Measurements from ENCODE around the gene SRC. TPM values are rescaled to one million over a fixed set of nuclear protein-coding genes. Genes with fewer than 3 reads are reported as not detected.

The SRC gene
- polyA plus RNA-seq, 3 donors from 2014 or later, result 0.82 to 4.1 TPM; not detected in 1

DNA sequence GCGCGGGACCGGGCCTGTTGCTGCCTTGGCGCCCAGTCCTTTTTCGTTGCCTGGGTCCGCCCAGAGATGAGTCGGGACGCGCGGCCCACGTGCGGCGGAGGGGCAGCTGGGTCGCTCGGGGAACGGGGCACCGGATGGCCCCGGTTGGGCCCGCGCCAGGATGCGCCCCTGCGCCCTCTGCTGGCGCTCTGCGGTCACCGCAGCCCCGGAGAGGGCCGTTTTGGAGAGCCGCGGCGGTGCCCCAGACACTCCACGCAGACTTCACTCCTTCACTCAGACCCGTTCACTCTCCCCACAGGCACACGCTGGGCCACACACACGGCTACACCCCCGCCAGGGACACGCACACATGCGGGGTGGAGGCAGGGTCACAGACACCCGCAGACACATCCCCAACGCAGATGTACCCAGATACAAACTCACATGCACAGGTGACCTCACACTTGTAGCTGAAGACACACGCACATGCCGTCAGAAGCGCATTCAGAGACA is 38.8 kb downstream of the SRC start:
- no peaks in the 10 kb centered on the region for H3K36me3 Mint-ChIP-seq
- DNase-seq, result peak; percentile 70 to 80 (median 76)
- no peaks in the 10 kb centered on the region for H3K9me3 Mint-ChIP-seq
- peak overlapping the region; percentile 83 to 91 (median 88) for H3K4me3 Mint-ChIP-seq
- peak overlapping the region in 3 of 6 donors; percentile 49 to 90 (median 49) for H3K27ac Mint-ChIP-seq
- H3K27me3 Mint-ChIP-seq (ENCODE audit: low read depth in 3 of 3), result peaks cover 0 to 2% (median 2%) of the 10 kb centered on the region in 3 donors
- peaks cover 7 to 11% of the 10 kb centered on the region in 2 donors for H3K4me1 Mint-ChIP-seq

DNA sequence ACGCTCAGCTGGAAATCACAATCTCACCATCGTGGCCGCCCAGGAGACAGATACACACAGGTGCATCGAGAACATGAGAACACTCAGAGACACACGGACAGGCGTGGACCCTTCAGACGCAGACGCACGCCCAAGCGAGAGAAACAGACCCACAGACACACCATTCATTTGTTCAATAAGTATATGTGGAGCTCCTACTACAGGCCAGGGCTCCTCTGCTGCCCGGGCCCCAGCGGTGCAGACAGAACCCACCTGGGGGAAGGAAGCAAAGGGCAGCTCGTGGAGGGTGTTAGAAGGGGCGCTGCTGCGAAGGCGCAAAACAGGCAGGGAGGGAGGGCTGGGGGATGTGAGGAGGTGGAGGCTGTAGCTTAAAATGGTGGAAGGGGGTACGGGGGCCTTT is 39.2 kb downstream of the SRC start:
- Mint-ChIP-seq H3K27me3 (ENCODE audit: low read depth in 3 of 3) (peaks cover 0 to 2% (median 2%) of the 10 kb centered on the region in 3 donors), H3K9me3 (no peaks in the 10 kb centered on the region), H3K4me1 (peaks cover 7 to 11% of the 10 kb centered on the region in 2 donors), H3K27ac (peak overlapping the region in 3 of 6 donors; percentile 49 to 90 (median 49)), H3K36me3 (no peaks in the 10 kb centered on the region), H3K4me3 (peak overlapping the region; percentile 83 to 91 (median 88))
- no peak for DNase-seq

DNA sequence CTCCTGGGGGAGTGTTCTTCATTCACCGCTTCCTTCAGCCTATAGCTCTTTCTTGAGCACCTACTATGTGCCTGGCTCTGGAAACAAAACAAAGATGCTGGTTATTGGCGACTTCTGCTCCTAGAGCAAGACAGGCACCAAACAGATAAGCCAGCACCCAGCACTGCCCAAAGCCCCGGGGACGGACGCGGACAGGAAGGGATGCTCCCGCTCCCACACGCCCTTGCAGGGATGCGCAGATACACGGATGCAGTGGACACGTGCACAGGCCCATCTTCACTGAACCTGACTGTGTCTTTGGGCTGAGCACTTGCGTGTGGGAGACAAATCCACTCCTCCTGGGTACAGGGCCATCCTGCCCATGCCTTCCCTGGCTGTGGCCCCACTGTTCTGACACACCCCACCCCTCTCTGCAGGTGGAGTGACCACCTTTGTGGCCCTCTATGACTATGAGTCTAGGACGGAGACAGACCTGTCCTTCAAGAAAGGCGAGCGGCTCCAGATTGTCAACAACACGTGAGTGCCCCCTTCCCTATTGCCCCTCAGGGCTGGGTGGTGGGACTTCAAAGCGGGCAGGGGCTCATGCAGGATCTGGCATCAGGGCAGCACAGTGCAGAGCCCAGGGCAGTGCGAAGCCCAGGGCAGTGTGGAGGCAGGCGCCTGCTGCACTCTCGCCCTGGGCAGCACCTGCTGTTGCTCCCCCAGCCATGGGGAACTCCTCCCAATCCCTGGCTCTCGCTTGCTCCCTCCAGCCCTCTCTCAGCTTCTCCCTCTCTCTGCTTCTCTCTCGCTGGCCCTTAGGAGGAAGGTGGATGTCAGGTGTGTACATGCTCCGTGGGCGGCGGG is 39.9 kb downstream of the SRC start:
- H3K4me1 Mint-ChIP-seq, result peaks cover 7 to 11% of the 10 kb centered on the region in 2 donors
- H3K27ac Mint-ChIP-seq, result no peak overlapping the region
- H3K36me3 Mint-ChIP-seq, result no peaks in the 10 kb centered on the region
- peak overlapping the region in 4 of 5 donors; percentile 17 to 87 (median 72) for H3K4me3 Mint-ChIP-seq
- H3K27me3 Mint-ChIP-seq (ENCODE audit: low read depth in 3 of 3), result peaks cover 0 to 2% (median 2%) of the 10 kb centered on the region in 3 donors
- no peak for DNase-seq
- no peaks in the 10 kb centered on the region for H3K9me3 Mint-ChIP-seq

DNA sequence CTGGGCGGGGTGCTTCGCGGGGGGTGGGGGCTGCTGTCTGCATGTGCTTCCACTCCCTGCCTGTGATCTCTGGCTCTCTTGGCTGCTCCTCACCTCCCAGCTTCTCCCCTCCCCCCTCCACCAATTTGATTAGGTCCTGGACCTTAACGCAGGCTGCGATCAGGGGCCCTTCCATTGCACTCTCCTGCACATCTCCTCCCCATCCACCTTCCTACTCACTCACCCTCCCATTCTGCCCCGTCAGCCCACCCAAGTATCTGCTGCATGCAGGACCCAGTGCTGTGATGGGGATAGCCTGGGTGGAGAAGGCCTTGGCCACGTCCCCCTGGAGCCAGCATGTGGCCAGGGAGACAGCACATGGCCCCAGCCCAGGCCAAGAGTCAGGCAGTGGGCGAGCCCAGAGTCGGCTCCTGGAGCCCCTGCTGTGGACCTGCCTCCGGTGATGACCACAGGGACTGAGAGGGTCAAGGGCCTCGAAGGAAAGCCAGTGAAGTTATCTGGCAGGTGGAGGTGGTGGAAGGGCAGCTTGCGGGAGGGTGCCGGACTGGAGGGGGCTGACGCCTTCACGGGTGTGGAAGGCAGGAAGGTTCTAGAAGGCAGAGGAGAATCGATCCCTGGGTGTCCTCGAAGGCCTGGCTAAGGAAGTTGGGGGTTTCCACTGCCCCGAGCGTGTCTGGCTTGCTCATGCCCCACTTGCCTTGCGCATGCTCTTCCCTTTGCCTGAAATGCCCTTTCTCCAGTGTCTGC is 40.7 kb downstream of the SRC start:
- no peaks in the 10 kb centered on the region for H3K36me3 Mint-ChIP-seq
- H3K27me3 Mint-ChIP-seq (ENCODE audit: low read depth in 3 of 3), result peaks cover 0 to 2% (median 2%) of the 10 kb centered on the region in 3 donors
- no peak overlapping the region for H3K27ac Mint-ChIP-seq
- H3K4me1 Mint-ChIP-seq, result peaks cover 7 to 11% of the 10 kb centered on the region in 2 donors
- DNase-seq, result no peak
- no peaks in the 10 kb centered on the region for H3K9me3 Mint-ChIP-seq
- H3K4me3 Mint-ChIP-seq, result peak overlapping the region in 1 of 5 donors; percentile 4

DNA sequence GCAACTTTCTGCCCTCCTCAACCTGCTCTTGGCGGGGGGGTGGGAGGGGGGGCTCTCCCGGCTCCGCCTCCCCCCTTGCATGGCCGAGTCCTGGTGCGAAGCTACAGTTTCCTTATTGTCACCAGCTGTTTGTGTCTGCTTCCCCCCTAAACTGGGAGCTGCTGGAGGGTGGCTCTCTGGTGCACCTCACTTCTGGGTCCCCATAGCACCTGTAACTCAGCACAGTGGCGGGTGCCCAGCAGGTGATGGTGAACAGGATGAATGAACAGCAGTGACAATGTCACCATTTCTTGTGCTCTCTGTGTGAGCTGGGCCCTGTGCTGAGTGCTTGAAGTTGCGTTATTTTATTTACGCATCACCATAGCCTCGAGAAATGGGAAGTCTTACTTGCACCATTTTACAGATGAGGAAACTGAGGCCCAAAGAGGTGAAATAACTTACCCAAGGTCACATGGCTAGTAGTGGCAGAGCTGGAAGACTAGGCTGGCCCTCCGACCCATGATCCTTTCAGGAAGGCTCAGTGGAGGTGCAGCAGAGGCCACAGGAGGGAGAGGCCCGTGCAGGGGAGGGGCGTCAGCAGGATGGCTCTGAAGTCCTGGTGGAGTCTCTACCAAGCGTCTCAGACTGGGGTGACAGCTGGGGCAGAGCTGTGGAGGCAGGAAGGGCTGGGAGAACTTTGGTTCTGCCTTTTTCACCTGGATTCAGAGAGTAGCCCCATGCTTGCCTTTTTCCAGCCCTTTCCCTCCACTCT is 41.8 kb downstream of the SRC start:
- H3K27me3 Mint-ChIP-seq (ENCODE audit: low read depth in 3 of 3), result peaks cover 0 to 2% (median 2%) of the 10 kb centered on the region in 3 donors
- DNase-seq, result no peak
- no peaks in the 10 kb centered on the region for H3K36me3 Mint-ChIP-seq
- H3K9me3 Mint-ChIP-seq, result no peaks in the 10 kb centered on the region
- H3K27ac Mint-ChIP-seq, result no peak overlapping the region
- H3K4me3 Mint-ChIP-seq, result no peak overlapping the region
- H3K4me1 Mint-ChIP-seq, result peaks cover 7 to 8% of the 10 kb centered on the region in 2 donors

DNA sequence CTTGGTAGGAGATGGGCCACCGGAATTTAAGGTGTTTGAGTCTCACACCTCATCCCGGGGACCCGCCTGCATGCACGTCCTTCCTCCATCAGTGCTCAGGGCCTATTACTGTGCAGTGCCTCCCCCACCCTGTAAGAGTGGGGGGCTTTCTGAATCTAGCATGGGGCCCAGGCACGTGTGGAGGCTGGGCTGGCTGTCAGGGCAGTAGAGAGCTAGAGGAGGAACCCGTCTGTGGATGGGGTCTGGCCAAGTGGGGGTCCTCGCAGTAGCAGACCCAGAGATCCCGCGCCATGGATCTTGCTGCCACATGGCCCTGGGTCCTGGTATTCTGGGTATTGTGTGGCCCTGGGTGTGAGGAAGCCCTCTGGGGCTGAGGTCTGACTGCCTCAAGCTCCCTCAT is 42.9 kb downstream of the SRC start:
- Mint-ChIP-seq H3K9me3 (no peaks in the 10 kb centered on the region), H3K27ac (no peak overlapping the region), H3K27me3 (ENCODE audit: low read depth in 3 of 3) (peaks cover 0 to 2% (median 0%) of the 10 kb centered on the region in 3 donors), H3K36me3 (no peaks in the 10 kb centered on the region), H3K4me3 (no peak overlapping the region), H3K4me1 (peaks cover 6 to 7% of the 10 kb centered on the region in 2 donors)
- DNase-seq, result no peak

DNA sequence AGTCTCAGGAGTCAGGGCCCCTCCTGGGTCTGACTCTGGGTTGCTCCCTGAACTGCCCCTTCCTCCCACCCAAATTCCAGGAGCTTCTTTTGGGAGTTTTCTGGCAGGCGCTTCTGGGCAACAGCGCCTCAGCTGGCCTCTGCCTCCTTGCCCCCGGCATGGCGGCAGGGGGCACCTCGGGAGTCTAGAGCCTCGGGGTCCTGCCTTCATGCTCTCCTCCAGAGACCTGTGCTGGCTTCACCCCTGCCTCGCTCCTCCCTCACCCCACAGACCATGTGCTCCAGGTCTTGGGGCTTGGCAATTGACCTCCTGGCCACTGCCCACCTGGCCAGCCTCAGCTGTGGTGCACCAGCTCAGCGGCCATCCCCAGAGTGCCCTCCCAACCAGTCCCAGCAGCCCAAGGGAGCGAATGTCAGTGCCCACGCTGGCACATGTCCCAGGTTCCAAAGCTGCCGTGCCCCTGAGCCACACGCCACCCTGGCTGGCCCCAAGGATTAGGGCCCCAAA is 43.4 kb downstream of the SRC start:
- H3K9me3 Mint-ChIP-seq, result no peaks in the 10 kb centered on the region
- no peak overlapping the region for H3K4me3 Mint-ChIP-seq
- DNase-seq, result no peak

DNA sequence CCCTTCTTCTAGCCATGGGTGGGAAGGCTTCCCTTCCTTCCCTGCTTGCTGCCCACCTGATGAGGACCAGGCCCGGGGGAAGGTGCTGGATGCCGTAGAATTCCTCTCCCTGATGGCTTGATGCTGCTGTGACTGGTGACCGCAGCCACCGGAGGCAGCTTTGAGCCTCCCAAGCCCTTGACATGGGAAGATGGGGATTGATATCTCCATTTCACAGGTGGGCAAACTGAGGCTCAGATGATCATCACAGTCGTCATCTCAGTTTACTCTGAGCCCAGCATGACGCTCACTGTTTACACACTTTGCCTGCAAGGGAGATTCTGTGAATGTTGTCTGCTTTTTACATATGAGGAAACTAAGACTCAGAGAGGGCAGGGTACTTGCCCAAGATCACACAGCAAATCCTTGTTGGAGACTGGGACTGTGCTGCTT is 43.9 kb downstream of the SRC start:
- no peak for DNase-seq
- Mint-ChIP-seq H3K27ac (no peak overlapping the region), H3K4me1 (peaks cover 4% of the 10 kb centered on the region in 2 donors)

More for the DNA sequence above, 43.4 kb downstream of the SRC start:
- Mint-ChIP-seq H3K27me3 (ENCODE audit: low read depth in 3 of 3) (peaks cover 0 to 2% (median 0%) of the 10 kb centered on the region in 3 donors), H3K36me3 (no peaks in the 10 kb centered on the region), H3K27ac (no peak overlapping the region), H3K4me1 (peaks cover 6 to 7% of the 10 kb centered on the region in 2 donors)

DNA sequence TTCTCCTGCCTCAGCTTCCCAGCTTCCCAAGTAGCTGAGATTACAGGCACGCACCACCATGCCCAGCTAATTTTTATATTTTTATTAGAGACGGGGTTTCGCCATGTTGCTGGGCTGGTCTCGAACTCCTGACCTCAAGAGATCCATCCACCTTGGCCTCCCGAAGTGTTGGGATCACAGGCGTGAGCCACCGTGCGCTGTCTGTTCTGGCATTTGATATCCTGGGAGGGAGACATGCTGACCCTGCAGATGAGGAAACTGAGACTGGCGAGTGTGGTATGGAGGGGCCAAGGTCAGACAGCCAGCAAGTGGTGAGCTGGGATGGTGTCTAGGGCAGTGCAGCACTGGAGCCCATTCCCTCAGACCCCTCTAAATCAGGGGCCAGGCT is 44.6 kb downstream of the SRC start:
- DNase-seq, result no peak
- no peaks in the 10 kb centered on the region for H3K4me1 Mint-ChIP-seq
- H3K9me3 Mint-ChIP-seq, result no peaks in the 10 kb centered on the region
- no peak overlapping the region for H3K4me3 Mint-ChIP-seq
- no peak overlapping the region for H3K27ac Mint-ChIP-seq
- peaks cover 0 to 2% (median 0%) of the 10 kb centered on the region in 3 donors for H3K27me3 Mint-ChIP-seq (ENCODE audit: low read depth in 3 of 3)
- H3K36me3 Mint-ChIP-seq, result no peaks in the 10 kb centered on the region

More for the DNA sequence above, 43.9 kb downstream of the SRC start:
- H3K36me3 Mint-ChIP-seq, result no peaks in the 10 kb centered on the region
- peaks cover 0 to 2% (median 0%) of the 10 kb centered on the region in 3 donors for H3K27me3 Mint-ChIP-seq (ENCODE audit: low read depth in 3 of 3)
- no peaks in the 10 kb centered on the region for H3K9me3 Mint-ChIP-seq
- no peak overlapping the region for H3K4me3 Mint-ChIP-seq

DNA sequence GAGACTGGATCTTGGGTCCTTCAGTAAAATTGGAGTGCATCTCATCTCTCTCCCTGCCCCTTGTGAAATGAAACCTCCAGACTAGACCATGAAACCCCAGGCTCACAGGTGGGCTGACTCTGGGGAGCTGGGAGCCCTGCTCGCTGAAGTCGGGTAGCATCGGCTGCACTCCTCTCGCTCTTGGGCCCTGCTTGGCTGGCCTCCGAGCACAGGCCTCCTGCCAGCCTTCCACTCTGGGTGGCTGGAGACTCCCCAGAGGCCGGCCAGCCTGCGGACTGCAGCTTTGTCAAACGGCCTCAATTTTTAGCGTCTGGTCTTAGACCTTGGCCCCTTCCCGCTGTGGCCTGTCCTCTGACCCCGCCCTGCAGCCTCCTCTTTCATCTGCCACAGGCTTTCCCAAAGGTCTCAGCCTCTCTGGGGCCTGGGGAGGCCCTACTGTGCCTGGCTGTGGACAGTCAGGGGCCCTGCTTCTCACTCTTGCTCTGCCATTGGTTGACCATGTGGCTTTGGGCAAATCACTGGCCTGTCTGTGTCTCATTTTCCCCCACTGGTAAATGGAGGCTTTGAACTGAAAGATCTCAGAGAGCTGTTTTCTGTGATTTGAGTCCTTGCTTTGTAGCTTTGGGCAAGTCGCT is 45.1 kb downstream of the SRC start:
- Mint-ChIP-seq H3K27ac (no peak overlapping the region), H3K36me3 (no peaks in the 10 kb centered on the region), H3K9me3 (no peaks in the 10 kb centered on the region), H3K27me3 (ENCODE audit: low read depth in 3 of 3) (peaks cover 0 to 2% (median 0%) of the 10 kb centered on the region in 3 donors), H3K4me3 (no peak overlapping the region), H3K4me1 (no peaks in the 10 kb centered on the region)
- no peak for DNase-seq

DNA sequence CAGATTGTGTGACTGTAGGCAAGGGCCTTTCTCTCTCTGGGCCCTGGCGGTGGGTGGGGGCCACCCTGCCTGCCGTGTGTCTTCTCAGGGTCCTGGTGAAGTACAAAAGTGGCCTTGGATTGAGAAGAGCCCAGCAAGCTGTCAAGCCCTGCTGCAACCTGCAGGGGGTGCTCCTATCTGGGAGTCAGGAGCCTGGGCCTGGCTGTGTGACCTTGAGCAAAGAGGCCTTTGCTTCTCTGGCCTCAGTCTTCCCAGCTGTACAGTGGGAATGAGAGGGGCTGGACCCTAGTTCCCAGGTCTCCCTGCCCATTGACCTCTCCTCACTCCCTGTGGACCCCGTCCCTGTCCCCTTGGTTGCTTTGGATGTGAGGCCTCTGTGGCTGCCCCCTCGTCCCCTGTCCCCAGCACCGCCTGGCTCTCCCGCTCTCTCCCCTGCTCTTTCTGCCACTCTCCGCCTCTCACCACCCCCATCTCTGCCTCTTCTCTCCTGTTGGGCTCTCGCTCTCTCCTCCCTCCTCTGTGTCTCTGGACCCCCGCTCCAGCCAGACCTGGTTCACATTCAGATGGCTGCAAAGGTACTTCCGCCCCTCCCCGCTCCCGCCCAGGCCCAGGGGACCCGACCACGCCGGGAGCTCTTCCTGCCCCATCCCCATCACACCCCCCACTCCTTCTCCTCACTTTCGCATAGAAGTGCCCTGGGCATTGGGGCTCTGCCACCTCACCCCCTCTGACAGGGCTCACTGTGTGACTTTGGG is 46.7 kb downstream of the SRC start:
- no peak for DNase-seq
- no peaks in the 10 kb centered on the region for H3K36me3 Mint-ChIP-seq
- H3K4me1 Mint-ChIP-seq, result no peaks in the 10 kb centered on the region
- peaks cover 0 to 2% (median 0%) of the 10 kb centered on the region in 3 donors for H3K27me3 Mint-ChIP-seq (ENCODE audit: low read depth in 3 of 3)
- no peaks in the 10 kb centered on the region for H3K9me3 Mint-ChIP-seq
- no peak overlapping the region for H3K27ac Mint-ChIP-seq
- no peak overlapping the region for H3K4me3 Mint-ChIP-seq

DNA sequence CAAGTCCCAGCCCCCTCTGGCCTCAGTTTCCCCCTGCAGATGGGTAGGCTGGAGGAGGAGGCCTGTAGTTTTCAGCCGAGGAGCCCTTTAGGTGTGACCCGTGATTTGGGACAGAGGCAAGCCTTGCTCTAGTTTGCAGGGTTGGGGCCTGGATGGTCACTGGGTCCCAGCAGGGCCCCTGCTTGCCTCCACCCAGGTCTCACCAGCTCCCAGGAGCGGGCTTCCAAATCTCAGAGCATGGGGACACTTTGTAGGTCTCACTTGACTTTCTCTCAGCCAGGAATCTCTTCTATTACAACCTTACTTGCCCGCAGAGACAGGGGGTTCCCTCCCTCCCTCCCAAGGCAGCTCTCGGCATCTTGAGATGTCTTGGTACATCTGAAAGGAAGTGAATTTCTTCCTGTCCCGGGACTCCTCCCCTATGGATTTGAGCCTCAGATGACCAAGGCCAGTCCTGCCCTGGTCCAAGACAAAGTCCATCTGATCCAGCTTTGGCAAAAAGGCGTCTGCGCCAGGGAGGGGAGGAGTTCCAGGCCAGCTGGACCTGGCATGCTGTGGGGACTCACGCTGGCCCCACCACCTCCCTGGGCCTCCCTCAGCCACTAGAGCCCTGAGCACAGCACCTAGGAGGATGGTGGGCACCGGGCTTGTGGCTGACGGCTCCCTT is 47.4 kb downstream of the SRC start:
- Mint-ChIP-seq H3K9me3 (no peaks in the 10 kb centered on the region), H3K4me1 (no peaks in the 10 kb centered on the region), H3K36me3 (no peaks in the 10 kb centered on the region), H3K4me3 (no peak overlapping the region), H3K27me3 (ENCODE audit: low read depth in 3 of 3) (peaks cover 0 to 2% (median 0%) of the 10 kb centered on the region in 3 donors), H3K27ac (no peak overlapping the region)
- DNase-seq, result no peak
